ENCODE data around the gene OSBPL3.

Gene OSBPL3

GRCh38 chr7:24858108-24858977, 121.6 kb downstream of the OSBPL3 start:
- DNase-seq, result no peak

- DNase-seq, result no peak
Observed at GRCh38 chr7:24857623-24858022, 122.4 kb downstream of the OSBPL3 start.

- DNase-seq, result no peak
Observed at GRCh38 chr7:24854866-24855265, 125.1 kb downstream of the OSBPL3 start.

GRCh38 chr7:24851786-24852185, 128.2 kb downstream of the OSBPL3 start:
- no peak for DNase-seq

GRCh38 chr7:24848878-24849277, 131.1 kb downstream of the OSBPL3 start:
- no peak for DNase-seq

GRCh38 chr7:24847754-24848153, 132.2 kb downstream of the OSBPL3 start:
- no peak for DNase-seq

GRCh38 chr7:24843821-24844434, 136.1 kb downstream of the OSBPL3 start:
- no peak for DNase-seq

- DNase-seq, result peak; percentile 26 to 68
Observed at GRCh38 chr7:24842449-24843241, 137.3 kb downstream of the OSBPL3 start.

- DNase-seq, result no peak
Observed at GRCh38 chr7:24842029-24842428, 137.9 kb downstream of the OSBPL3 start.

GRCh38 chr7:24840563-24840962, 139.4 kb downstream of the OSBPL3 start:
- no peak for DNase-seq

- no peak for DNase-seq
Observed at GRCh38 chr7:24836084-24836483, 143.9 kb downstream of the OSBPL3 start.

GRCh38 chr7:24835643-24836042, 144.3 kb downstream of the OSBPL3 start:
- no peak for DNase-seq

GRCh38 chr7:24834128-24834798, 145.7 kb downstream of the OSBPL3 start:
- no peak for DNase-seq

- DNase-seq, result no peak
Observed at GRCh38 chr7:24833549-24833948, 146.4 kb downstream of the OSBPL3 start.

- DNase-seq, result no peak
Observed at GRCh38 chr7:24831240-24831639, 148.7 kb downstream of the OSBPL3 start.

- no peak for DNase-seq
Observed at GRCh38 chr7:24830440-24831050, 149.4 kb downstream of the OSBPL3 start.

- no peak for DNase-seq
Observed at GRCh38 chr7:24829787-24830186, 150.2 kb downstream of the OSBPL3 start.

- no peak for DNase-seq
Observed at GRCh38 chr7:24828891-24829661, 150.9 kb downstream of the OSBPL3 start.

- no peak for DNase-seq
Observed at GRCh38 chr7:24827589-24827988, 152.4 kb downstream of the OSBPL3 start.

GRCh38 chr7:24827027-24827426, 153.0 kb downstream of the OSBPL3 start:
- no peak for DNase-seq

GRCh38 chr7:24826662-24827020, 153.3 kb downstream of the OSBPL3 start:
- no peak for DNase-seq

All from NCI-H1930 (cell line).